ENCODE results near the gene C2CD2.

Gene C2CD2

DNA sequence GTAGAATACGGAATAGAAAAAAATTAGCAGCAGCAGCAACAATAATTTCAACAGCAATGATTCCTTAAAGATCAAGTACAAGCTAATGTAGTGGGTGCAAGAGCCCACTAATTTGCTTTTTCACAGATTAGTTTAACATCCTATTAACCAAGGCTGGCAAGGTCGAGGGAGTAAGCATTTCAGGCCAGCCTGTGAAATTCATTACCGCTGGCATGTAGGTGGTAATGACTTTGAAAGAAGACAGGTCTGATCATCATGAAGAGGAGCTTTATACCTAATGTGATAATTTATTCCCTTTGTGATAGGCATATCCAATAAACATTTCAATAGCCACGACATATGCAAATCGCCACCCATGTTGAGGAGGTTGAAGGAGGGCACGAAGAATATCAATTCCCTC lies 63.5 kb downstream of the C2CD2 start:
- in situ Hi-C loops (cut with MboI; ENCODE audit: low sequenced_read_pairs) = no loop called here

DNA sequence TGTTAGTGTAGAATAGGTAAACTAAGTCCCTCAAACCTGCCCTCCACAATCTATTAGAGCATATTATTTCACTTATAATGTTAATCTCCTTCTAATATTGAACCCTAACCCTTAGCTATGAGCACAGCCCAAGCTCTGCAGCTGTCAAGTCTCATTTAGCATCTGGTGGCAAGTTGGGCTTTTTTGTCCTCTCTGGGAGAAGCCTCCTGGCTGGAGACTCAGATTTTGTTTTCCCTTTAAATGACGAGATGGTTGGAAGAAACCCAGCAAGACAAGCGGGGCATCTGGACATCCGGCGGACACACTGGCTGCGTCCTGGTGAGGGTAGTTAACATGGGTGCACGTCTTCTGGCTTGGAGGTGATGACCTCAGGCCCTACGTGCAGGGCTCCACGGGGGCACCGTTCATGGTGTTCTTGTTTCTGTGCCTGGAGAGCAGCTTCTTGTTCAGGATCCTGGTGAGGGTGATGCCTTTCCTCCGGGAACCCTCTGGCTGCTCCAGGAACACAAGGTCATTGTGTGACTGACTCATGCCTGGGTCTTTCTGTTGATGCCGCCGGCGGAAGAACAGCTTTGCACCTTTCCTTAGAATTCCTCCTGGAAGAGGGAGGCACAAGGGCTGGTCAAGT lies 65.0 kb downstream of the C2CD2 start:
- in situ Hi-C loops (cut with MboI; ENCODE audit: low sequenced_read_pairs) = no loop called here

DNA sequence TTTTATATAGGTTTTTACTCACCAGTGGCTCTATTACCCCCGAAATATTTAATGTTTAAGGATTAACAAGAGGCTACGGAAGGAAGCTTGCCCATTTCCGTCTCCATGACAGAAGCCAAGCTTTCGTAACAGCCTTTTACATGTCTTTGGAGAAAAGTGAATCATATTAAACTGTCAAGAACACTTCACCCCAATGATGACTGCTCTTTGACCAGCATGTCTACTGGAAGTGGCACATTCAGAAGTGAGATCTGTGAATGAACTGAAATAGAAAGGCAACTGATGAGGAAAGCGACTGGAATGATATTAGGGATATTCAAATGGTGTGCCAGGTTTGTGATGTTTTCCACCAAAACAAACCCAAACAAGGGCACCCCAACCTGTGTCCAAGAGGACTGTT lies 66.2 kb downstream of the C2CD2 start:
- in situ Hi-C loops (cut with MboI; ENCODE audit: low sequenced_read_pairs) = no loop called here

DNA sequence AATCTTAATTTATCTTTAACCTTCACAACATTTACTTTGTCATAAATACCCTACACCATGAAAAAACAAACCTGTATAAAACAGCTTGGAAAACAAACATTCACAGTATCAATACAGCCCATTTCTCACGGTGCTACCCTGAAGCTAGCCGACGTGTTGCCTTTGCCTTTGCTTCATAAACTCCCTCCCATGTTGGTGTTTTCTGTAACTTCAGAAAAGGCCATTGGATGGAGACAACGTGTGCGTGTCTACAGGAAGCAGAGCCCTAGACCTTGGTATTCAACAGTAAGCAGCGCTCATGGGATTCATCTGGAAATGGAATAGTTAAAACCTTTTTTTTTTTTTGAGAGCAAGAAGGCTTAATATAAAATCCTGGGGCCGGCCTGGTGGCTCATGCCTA lies 67.5 kb downstream of the C2CD2 start:
- in situ Hi-C loops (cut with MboI; ENCODE audit: low sequenced_read_pairs) = no loop called here

DNA sequence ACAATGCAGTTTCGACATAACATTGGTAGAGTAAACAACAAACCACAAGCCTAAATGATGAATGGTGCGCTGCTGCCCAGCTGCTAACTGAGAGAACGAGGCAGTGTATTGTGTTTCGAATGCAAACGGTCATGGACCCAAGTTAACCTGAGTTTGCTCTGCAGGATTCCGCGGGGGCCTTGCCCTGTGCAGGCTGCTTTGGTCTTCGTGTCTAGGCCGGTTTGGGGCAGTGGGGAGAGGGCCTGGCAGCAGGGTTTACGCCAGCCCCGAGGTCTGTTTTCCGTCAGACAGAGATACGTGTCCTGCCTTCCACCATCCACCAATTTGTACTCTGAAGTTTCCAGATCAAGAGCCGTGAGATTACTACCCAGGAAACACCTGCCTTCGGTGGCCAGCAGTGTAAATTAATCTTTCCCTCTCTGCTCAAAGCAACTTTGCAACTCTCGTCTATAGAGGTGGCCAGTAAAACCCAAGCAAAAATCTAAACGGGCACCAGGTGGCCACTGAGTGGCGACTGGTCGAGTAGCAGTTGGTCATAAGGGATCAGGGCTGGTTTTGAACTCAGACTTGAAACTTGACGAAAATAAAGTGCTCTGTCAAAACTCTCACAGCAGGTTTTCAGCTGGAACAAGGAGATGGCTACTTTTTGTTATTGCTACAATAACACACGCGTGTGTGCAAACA lies 68.3 kb downstream of the C2CD2 start:
- in situ Hi-C loops (cut with MboI; ENCODE audit: low sequenced_read_pairs) = no loop called here

DNA sequence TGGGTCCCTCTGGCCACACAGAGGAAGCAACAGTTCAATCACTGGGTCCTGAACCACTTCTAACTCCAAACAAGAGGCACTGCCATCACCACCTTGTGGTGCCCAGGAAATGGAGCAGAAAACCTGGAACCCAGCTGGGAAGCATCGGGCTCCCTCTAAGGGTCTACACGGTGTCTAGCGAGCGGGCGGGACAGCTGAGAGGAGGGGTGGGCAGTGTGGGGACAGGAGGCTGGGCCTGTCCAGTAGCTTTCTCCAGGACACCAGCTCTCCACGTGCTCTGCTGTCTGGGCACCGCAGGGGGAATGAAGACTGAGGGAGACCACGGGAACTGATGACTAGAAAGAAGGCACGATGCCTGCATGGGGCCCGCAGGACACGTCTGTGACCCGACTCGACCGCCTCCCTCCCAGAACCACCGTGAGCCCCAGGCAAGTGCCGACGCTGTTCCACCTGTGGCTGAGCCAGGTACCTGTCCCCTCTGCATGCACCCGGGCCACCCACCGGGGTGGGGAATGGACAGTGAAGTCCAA lies 69.3 kb downstream of the C2CD2 start:
- in situ Hi-C loops (cut with MboI; ENCODE audit: low sequenced_read_pairs) = no loop called here

DNA sequence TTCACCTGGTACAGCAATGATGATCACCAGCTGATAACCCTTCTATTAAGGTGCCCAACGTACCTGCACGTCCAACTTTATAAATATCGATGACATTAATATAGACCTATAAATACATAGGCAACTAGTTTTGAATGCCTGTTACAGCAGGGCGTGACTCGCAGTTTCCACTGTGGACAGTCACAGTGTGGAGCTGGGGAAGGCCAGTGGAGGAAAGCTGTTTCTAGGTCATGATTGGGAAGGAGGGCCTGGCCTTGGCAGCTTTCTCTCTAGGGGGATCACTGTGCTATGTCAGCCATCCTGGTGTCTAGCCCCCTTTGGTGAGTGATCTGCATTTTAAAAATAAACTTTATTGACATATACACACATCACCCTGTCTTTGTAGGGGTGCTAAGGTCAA lies 70.2 kb downstream of the C2CD2 start:
- in situ Hi-C loops (cut with MboI; ENCODE audit: low sequenced_read_pairs) = no loop called here

DNA sequence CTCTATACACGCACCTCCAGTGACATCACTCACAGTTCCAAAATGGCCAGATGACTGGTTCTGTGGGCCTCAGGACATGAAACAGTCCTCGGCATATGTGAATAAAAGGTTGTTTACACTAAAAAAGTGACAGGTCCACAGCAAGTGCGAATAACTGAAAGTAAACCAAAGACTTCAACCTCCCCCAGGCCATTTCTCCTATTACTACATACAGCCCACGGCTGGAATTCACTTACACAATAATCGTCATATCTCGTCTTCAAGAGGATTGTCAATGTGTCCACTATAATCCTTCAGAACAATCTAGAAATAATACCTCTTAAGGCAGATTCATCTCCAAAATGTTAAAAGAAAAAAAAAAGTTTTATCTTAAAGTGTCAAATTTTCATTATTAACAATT lies 72.8 kb downstream of the C2CD2 start:
- in situ Hi-C loops (cut with MboI; ENCODE audit: low sequenced_read_pairs) = no loop called here

DNA sequence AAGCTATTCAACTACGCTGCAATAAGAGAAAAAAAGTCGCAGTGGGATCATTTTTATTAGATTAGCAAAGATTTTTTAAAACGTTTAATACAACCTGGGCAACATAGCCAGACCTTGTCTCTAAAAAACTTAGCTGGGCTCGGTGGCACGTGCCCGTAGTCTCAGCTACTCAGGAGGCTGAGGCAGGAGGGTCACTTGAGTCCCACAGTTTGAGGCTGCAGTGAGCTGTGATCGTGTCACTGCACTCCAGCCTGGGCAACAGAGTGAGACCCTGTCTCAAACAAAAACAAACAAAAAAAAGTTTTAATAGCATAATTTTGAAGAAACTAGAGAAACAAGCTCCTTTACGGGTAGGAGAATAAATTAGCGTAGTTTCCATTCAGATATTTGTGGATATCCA lies 73.7 kb downstream of the C2CD2 start:
- in situ Hi-C loops (cut with MboI; ENCODE audit: low sequenced_read_pairs) = no loop called here

DNA sequence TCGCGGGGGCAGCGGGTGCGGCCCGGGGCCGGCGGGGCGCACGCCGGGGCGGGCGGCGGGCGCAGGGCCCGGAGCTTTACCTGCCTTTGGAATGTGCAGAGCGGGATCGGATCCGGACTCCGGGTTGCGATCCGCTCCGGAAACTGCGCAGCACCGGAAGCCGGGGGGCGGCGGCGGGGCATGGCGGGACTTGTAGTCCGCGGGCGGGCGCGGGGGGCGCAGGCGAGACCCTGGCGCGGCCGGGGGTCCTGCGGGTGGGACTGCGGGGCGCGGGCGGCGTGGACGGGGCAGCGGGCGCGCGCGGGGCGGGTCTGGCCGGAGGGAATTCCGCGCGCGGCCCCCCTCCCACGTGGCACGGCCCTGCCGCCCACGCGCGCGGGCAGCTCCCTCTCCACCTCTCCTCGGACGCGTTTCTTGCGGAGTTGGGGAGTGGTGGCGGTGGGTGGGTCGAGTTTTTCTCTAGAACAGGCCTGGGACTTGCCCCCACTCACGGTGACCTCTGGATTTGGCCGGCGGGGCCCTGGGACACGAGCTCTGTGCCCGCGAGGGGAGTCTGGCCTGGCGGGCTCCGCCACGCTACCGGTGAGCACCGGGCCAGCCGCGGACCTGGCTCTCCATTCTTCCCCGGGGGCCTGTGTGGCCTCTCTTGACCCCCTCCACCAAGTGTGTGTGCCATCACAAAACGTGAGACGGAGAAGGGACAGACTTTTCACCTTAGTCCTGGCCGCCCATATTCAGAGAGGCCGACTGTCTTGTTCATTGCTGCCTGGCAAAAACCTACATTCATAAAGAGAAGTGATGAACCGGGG lies 74.4 kb downstream of the C2CD2 start, which contains the start of gene PRDM15:
Gene PRDM15 (minus strand): TSS at position 155 of the 809 bp plus-strand sequence. CDS start 18,981 bp downstream, outside the sequence.
- in situ Hi-C loops (cut with MboI; ENCODE audit: low sequenced_read_pairs) = no loop called here

DNA sequence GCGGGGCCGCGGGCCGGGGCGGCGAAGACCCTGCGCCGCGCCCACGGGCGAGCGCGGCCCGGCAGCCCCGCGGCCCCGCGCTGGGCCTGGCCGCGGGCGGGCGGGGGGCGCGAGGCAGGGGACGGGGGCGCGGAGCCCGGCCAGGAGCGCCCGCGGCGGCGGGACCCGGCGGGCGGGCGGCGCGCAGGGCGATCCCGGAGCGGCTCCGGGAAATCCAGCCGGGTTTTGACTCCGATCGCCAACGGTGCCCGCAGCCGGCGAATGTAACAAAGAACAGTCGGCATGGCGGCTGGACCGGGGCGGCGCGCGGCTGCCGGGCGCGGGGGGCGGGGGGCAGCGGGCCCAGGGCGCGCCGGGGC lies 75.0 kb downstream of the C2CD2 start:
- in situ Hi-C loops (cut with MboI; ENCODE audit: low sequenced_read_pairs) = no loop called here

DNA sequence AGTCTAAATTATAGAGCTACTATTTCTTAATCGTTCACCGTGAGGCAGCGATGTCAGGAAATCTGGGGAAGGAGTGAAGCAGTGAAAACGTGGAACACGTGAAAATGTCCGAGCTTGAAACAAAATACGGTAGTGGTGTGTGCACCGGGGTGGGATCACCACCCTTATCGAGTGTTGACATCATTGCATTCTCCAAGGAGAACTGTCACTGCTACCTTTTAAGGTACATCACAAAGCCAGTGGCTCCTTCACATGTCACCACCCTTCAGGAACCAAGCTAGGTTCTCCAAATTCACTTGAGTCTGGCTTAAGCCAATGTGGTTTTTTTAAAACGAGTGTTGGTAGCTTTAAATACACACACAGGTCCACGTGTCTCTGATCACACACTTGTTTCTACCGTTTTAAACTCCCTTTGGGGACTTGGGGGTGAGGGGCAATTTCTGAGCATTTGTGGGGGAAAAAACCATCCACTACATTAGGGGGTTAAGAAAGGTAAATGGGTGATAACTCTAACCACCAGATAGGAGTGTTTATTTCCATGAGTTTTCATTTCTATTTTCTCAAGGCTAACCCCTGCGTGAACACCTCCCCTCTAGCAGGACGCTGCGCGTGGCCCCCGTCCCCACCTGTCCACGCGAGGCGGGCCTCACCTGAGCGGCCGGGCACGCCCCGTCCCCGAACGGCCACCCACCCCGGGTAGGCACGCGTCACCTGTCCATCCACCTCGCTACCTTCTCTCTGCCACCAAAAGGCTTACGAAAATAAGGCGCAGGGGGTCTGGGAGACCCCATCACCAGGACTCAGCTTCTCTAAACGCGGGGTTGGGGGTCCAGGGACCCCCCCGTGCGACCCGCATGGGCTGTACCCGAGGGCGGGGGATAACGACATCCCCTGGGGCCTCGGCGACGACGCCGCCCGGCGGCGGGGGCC lies 75.7 kb downstream of the C2CD2 start:
- in situ Hi-C loops (cut with MboI; ENCODE audit: low sequenced_read_pairs) = no loop called here

DNA sequence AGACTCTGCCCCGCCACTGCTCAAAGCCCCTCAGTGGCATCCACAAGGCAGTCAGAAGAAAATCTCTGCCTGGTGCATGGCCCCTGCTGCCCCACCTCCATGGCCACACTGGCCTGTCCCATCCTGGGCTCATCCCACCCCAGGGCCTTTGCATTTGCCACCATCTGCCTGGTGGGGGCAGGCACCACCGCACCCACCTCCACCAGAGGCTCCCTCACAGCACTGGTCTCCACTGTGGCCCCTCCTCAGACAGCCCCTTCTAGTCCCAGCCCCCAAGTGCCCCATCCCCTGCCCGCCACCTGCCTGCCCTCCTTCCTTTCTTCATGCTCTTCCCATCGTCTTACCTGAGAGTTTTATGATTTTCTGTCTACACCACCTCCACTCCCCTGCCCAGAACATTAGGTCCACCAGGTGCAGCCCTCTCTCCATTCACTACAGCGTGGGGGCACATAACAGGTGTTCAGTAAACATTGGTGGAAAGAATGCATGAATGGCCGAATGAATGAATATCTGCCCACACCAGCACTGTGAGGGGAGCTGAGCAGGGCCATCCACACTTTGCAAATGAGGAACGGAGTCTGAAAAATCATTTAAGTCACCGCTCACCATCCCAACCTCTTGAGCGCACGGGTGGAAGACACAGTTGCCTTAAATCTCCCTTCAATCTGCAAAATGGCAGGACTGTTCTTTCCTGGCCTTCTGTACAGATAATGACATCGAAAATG lies 76.7 kb downstream of the C2CD2 start:
- in situ Hi-C loops (cut with MboI; ENCODE audit: low sequenced_read_pairs) = no loop called here

DNA sequence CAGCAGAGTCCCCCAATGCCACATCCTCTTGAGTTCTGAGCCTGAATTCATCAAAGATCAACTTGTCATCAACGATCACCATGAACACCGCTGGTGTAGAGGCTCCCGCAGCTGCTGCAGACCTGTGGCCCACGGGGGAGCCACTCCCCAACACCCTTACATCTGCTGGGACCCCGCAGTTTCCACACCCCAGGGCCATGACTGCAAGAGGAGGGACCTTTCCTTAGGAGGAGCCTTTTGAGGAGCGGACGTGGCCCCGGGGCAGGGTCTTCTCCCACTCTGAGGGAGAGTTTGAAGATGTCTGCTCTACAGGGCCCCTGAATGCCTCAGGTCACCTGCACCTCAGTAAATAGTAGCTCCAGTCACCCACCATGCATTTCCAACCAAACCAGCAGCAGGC lies 77.4 kb downstream of the C2CD2 start:
- in situ Hi-C loops (cut with MboI; ENCODE audit: low sequenced_read_pairs) = no loop called here

DNA sequence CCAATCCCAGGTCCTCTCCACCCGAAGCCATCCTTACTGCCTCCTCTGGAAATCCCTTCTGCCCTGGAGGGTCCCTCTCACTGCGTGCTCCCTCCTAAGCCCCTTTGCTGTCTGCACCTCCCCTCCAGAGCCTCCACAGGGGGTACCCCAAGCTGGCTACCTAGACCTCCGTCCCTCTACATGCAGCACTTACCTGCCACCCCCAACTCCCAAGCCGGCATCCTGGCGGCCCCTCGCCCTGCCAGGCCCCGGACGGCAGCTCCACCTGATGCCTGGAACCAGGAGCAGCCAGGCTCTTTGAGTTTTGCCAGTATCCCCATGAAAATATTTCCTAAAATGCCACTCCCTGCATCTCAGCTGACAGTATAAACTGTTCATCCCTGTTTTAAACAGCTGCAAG lies 78.7 kb downstream of the C2CD2 start:
- in situ Hi-C loops (cut with MboI; ENCODE audit: low sequenced_read_pairs) = no loop called here

DNA sequence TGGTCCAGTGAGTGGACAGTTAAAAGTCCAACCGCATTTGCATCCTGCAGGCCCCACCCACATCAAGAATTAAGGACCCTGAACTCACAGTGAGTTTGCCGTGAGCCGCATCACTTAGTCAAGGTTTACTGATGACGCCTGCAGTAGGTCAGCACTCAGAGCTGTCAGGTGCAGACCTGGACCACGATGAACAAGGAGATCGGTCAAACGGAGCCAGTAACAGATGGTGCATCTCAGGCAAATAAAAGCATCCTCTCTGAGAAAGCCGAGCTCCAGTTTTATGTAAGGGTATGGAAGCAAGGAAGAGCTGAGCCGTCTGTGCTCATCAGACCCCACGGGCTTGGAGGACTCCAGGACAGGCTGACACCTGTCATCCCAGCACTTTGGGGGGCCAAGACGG lies 79.2 kb downstream of the C2CD2 start:
- in situ Hi-C loops (cut with MboI; ENCODE audit: low sequenced_read_pairs) = no loop called here

DNA sequence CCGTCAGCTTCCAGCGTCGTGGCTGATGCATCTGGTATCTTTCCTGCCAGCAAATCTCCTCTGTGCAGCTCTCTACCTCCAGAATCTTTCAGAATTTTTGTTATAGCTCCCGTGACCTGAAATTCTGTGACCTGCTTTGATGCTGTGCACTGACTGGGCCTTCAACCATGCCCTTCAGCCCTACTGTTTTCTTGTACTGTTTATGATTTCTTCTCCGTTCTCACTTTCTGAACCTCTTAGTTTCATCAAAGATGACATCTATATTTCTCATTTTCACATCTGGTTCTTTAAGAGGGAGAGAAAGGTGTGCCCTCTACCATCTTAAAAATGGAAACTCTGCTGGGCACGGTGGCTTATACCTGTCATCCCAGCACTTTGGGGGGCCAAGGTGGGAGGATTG lies 80.4 kb downstream of the C2CD2 start:
- in situ Hi-C loops (cut with MboI; ENCODE audit: low sequenced_read_pairs) = no loop called here

DNA sequence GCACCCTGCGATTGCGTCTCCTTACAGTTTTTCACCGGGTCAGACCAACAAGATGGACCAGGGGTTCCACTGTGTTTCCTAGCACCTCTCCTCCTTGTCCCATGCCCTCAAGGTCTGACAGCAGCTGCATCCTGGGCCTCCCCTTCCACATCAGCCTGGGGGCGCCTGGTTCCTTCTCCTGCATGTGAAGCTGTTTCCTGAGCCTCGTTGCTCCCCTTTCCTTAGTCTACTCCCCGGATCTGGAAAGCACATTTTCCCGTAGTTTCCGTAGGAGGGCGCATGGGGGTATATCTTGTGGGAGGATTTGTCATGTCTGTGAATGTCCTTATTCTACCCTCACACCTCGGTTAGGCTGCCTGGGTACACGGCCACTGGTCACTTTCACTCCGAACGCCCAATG lies 80.8 kb downstream of the C2CD2 start:
- in situ Hi-C loops (cut with MboI; ENCODE audit: low sequenced_read_pairs) = no loop called here

DNA sequence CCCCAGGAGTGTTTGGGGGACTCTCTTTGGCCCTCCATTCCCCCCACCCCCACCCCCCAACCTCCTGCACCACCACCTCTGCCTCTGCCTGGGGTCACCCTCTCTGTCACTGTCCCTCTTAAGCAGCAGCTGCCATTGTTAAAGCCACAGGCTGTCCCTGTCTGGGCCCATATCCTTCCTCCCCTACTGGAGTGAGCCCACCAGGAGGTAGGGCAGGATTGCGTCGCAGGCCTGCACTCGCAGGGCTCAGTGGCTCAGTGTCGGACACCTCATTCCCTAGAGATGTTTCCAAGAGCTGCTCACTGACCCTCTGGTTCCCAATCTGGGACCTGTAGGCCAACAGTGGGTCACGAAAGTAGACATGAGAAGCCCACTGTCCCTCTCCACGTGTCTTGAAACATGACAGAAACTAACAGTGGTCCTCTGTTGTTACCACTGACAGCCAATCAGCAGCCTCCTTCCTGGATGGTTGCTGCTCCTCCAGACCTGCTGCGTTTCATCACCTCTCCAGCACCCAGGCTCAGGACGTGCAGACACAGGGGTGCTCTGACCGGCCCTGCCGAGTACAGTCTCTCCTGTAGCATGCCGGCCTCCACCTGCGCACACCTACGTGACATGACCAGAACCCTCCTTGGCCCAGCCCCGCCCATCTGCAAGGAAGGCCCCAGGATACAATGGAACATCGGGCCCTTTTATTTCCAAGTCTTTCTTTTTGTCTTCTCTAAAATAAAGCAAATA lies 82.4 kb downstream of the C2CD2 start:
- in situ Hi-C loops (cut with MboI; ENCODE audit: low sequenced_read_pairs) = no loop called here

Measured in HL-60/S4 (cell line).